ENCODE measurements around the gene CCDC149. TPM values are rescaled to one million over a fixed set of nuclear protein-coding genes. Genes with fewer than 3 reads are reported as not detected.

The CCDC149 gene
- polyA plus RNA-seq, 3 donors from 2014 or later: 0.20 TPM; not detected in 2

DNA sequence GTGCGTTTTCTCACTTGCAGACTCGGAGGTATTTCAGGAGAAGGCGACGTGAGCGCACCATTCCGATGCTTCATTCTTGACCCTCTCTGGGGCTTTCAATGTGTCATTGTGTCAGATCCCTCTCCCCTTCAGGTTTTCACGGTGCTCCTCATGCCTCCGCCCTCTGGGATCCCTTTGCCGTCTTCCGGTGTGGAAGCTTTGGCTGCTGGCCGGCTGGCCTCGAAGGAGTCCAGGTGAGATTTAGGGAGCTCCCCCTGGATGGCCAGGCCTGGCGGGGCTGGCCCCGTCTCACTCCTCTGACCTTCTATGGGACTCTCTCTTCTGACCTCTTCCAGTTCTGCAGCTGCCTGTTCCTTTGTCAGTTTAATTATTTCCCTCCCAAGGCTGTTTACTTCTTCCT lies 104.6 kb downstream of the CCDC149 start:
- DNase-seq: no peak
- no peaks in the 10 kb centered on the region for H3K36me3 Mint-ChIP-seq
- peaks cover 0 to 3% (median 0%) of the 10 kb centered on the region in 3 donors for H3K27me3 Mint-ChIP-seq (ENCODE audit: low read depth in 3 of 3)
- peaks cover 0 to 7% (median 0%) of the 10 kb centered on the region in 6 donors for H3K9me3 Mint-ChIP-seq
- no peak overlapping the region for H3K27ac Mint-ChIP-seq
- no peaks in the 10 kb centered on the region for H3K4me1 Mint-ChIP-seq
- no peak overlapping the region for H3K4me3 Mint-ChIP-seq

DNA sequence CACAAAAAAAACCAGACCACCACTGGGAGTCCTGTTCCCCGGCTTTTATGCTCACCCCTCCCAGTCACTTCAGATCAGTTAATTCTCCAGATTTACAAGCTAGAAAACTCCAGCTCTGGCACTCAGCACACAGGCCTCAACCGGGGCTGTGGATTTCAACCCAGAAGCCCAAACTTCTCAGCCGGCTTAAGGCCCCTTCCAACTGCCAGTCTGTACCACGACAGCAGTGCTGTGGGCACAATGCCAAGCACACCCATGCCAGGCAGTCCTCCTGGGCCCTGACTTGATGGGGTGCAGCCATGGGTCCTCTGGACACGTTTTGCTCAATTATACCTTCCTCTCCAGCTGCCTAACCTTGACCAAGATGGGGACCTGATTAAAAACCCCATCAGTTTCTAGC lies 105.2 kb downstream of the CCDC149 start:
- Mint-ChIP-seq H3K36me3 (no peaks in the 10 kb centered on the region), H3K27me3 (ENCODE audit: low read depth in 3 of 3) (peaks cover 0 to 4% (median 3%) of the 10 kb centered on the region in 3 donors), H3K4me1 (no peaks in the 10 kb centered on the region), H3K27ac (no peak overlapping the region), H3K4me3 (no peak overlapping the region), H3K9me3 (peaks cover 0 to 4% (median 0%) of the 10 kb centered on the region in 6 donors)
- no peak for DNase-seq

- no peak for DNase-seq
- Mint-ChIP-seq H3K9me3 (peaks cover 0 to 5% (median under 1%) of the 10 kb centered on the region in 6 donors), H3K36me3 (no peaks in the 10 kb centered on the region), H3K4me3 (no peak overlapping the region), H3K4me1 (no peaks in the 10 kb centered on the region), H3K27ac (no peak overlapping the region), H3K27me3 (ENCODE audit: low read depth in 3 of 3) (peaks cover 0 to 11% (median 5%) of the 10 kb centered on the region in 3 donors)
Measured at GRCh38 chr4:24806206-24806990, 106.4 kb downstream of the CCDC149 start.

GRCh38 chr4:24805566-24805965 lies 107.3 kb downstream of the CCDC149 start:
- H3K27ac Mint-ChIP-seq: no peak overlapping the region
- H3K27me3 Mint-ChIP-seq (ENCODE audit: low read depth in 3 of 3): peaks cover 3 to 11% (median 7%) of the 10 kb centered on the region in 3 donors
- H3K9me3 Mint-ChIP-seq: peaks cover 0 to 5% (median 0%) of the 10 kb centered on the region in 6 donors
- no peak for DNase-seq
- no peaks in the 10 kb centered on the region for H3K36me3 Mint-ChIP-seq
- H3K4me3 Mint-ChIP-seq: no peak overlapping the region
- no peaks in the 10 kb centered on the region for H3K4me1 Mint-ChIP-seq

- H3K36me3 Mint-ChIP-seq: no peaks in the 10 kb centered on the region
- peaks cover 3 to 14% (median 7%) of the 10 kb centered on the region in 3 donors for H3K27me3 Mint-ChIP-seq (ENCODE audit: low read depth in 3 of 3)
- DNase-seq: no peak
- H3K27ac Mint-ChIP-seq: no peak overlapping the region
- peaks cover 0 to 2% of the 10 kb centered on the region in 2 donors for H3K4me1 Mint-ChIP-seq
- peaks cover 0 to 5% (median 0%) of the 10 kb centered on the region in 6 donors for H3K9me3 Mint-ChIP-seq
- H3K4me3 Mint-ChIP-seq: no peak overlapping the region
Measured at GRCh38 chr4:24805067-24805466, 107.8 kb downstream of the CCDC149 start.

DNA sequence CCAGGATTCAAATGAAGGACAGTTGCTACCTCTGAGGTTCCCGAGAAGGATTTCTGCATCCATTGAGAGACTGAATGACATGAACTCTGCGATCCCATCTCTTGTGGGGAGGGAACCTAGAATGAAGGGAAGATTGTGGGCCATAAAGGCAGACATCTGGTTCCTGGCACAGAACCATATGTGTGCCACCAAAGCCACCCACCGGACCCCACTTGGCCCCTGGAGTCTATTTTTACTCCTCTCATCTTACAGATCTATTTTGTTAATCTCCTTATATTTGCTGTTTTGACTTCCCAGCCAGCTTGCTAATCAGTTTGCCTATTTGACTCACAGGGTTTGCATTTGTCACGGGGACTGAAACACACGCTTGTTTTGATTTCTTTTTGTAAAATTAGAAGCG lies 110.2 kb downstream of the CCDC149 start:
- Mint-ChIP-seq H3K27ac (no peak overlapping the region), H3K9me3 (peaks cover 0 to 5% (median 0%) of the 10 kb centered on the region in 6 donors), H3K4me1 (peaks cover 0 to 2% of the 10 kb centered on the region in 2 donors), H3K4me3 (no peak overlapping the region), H3K36me3 (no peaks in the 10 kb centered on the region), H3K27me3 (ENCODE audit: low read depth in 3 of 3) (peaks cover 10 to 14% (median 12%) of the 10 kb centered on the region in 3 donors)
- no peak for DNase-seq

- H3K36me3 Mint-ChIP-seq: no peaks in the 10 kb centered on the region
- H3K4me1 Mint-ChIP-seq: peaks cover 0 to 2% of the 10 kb centered on the region in 2 donors
- no peak for DNase-seq
- H3K4me3 Mint-ChIP-seq: no peak overlapping the region
- peaks cover 0 to 5% (median 0%) of the 10 kb centered on the region in 6 donors for H3K9me3 Mint-ChIP-seq
- H3K27ac Mint-ChIP-seq: no peak overlapping the region
- peaks cover 10 to 14% (median 12%) of the 10 kb centered on the region in 3 donors for H3K27me3 Mint-ChIP-seq (ENCODE audit: low read depth in 3 of 3)
Measured at GRCh38 chr4:24801136-24801855, 111.5 kb downstream of the CCDC149 start.

DNA sequence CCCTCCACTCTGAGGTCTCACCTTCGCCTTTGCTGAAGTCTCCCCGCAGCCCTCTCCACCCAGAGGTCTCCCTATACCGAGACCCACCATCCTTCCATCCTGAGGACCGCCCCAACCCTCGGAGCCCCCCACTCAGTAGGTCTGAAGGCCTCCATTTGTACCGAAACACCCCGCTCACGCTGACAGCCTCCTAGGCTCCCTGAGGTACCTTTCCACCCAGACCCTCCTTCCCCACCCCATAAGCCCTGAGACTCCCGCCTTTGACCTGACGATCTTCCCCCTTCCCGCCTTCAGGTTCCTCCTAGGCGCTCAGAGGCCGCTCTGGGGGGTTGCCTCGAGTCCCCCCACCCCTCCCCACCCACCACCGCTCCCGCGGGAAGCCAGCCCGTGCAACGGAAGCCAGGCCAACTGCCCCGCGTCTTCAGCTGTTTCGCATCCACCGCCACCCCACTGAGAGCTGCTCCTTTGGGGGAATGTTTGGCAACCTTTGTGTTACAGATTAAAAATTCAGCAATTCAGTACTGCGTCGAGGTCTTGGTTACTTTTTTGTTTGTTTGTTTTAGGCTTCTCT lies 112.4 kb downstream of the CCDC149 start:
- H3K4me1 Mint-ChIP-seq: peaks cover 0 to 2% of the 10 kb centered on the region in 2 donors
- H3K36me3 Mint-ChIP-seq: no peaks in the 10 kb centered on the region
- DNase-seq: no peak
- no peak overlapping the region for H3K27ac Mint-ChIP-seq
- H3K9me3 Mint-ChIP-seq: peaks cover 0 to 5% (median 0%) of the 10 kb centered on the region in 6 donors
- no peak overlapping the region for H3K4me3 Mint-ChIP-seq
- H3K27me3 Mint-ChIP-seq (ENCODE audit: low read depth in 3 of 3): peaks cover 10 to 14% (median 12%) of the 10 kb centered on the region in 3 donors

DNA sequence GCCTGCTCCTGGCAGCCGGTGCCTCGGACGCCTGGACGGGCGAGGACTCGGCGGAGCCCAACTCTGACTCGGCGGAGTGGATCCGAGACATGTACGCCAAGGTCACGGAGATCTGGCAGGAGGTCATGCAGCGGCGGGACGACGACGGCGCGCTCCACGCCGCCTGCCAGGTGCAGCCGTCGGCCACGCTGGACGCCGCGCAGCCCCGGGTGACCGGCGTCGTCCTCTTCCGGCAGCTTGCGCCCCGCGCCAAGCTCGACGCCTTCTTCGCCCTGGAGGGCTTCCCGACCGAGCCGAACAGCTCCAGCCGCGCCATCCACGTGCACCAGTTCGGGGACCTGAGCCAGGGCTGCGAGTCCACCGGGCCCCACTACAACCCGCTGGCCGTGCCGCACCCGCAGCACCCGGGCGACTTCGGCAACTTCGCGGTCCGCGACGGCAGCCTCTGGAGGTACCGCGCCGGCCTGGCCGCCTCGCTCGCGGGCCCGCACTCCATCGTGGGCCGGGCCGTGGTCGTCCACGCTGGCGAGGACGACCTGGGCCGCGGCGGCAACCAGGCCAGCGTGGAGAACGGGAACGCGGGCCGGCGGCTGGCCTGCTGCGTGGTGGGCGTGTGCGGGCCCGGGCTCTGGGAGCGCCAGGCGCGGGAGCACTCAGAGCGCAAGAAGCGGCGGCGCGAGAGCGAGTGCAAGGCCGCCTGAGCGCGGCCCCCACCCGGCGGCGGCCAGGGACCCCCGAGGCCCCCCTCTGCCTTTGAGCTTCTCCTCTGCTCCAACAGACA lies 113.1 kb downstream of the CCDC149 start:
- DNase-seq: no peak
- Mint-ChIP-seq H3K9me3 (peaks cover 0 to 5% (median 0%) of the 10 kb centered on the region in 6 donors), H3K36me3 (no peaks in the 10 kb centered on the region), H3K27ac (no peak overlapping the region), H3K4me3 (no peak overlapping the region), H3K27me3 (ENCODE audit: low read depth in 3 of 3) (peaks cover 10 to 14% (median 12%) of the 10 kb centered on the region in 3 donors), H3K4me1 (peaks cover 0 to 2% of the 10 kb centered on the region in 2 donors)

GRCh38 chr4:24799196-24799543 lies 113.7 kb downstream of the CCDC149 start:
- peaks cover 10 to 14% (median 12%) of the 10 kb centered on the region in 3 donors for H3K27me3 Mint-ChIP-seq (ENCODE audit: low read depth in 3 of 3)

DNA sequence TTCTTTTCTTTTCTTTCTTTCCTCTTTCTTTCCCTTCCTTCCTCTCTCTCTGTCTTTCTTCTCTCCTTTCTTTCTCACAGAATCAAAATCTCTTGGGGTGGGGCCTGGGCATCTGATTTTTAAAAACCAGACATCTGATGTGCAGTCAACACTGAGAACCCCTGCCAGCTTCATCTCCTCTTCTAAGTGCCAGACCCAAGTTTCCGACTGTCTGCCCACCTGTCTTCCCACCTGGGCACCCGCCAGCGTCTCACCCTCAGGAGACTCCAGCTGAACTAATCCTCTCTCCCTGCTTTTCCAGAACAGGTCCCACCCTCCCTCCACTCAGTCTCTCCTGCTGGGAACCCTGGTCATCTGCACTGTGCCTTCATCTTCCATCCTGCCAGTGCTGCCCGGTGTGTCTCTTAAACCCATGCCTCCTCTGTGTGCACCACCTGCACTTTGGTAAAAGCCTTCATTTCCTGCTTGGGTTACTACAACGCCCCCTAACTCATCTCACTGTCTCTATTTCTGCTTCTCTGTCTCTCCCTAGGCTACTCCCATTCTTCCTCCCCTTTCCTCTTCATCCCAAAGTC lies 114.7 kb downstream of the CCDC149 start:
- H3K27me3 Mint-ChIP-seq (ENCODE audit: low read depth in 3 of 3): peaks cover 10 to 14% (median 10%) of the 10 kb centered on the region in 3 donors
- peaks cover 0 to 5% (median 0%) of the 10 kb centered on the region in 6 donors for H3K9me3 Mint-ChIP-seq
- H3K36me3 Mint-ChIP-seq: no peaks in the 10 kb centered on the region
- H3K4me1 Mint-ChIP-seq: peaks cover 0 to 2% of the 10 kb centered on the region in 2 donors
- no peak for DNase-seq
- no peak overlapping the region for H3K4me3 Mint-ChIP-seq
- H3K27ac Mint-ChIP-seq: no peak overlapping the region

More at GRCh38 chr4:24799196-24799543, 113.7 kb downstream of the CCDC149 start:
- Mint-ChIP-seq H3K36me3 (no peaks in the 10 kb centered on the region), H3K4me1 (peaks cover 0 to 2% of the 10 kb centered on the region in 2 donors), H3K27ac (no peak overlapping the region), H3K4me3 (no peak overlapping the region), H3K9me3 (peaks cover 0 to 5% (median 0%) of the 10 kb centered on the region in 6 donors)
- no peak for DNase-seq

GRCh38 chr4:24796620-24797019 lies 116.2 kb downstream of the CCDC149 start:
- Mint-ChIP-seq H3K27me3 (ENCODE audit: low read depth in 3 of 3) (peaks cover 4 to 10% (median 9%) of the 10 kb centered on the region in 3 donors), H3K36me3 (no peaks in the 10 kb centered on the region), H3K27ac (no peak overlapping the region), H3K4me3 (no peak overlapping the region), H3K9me3 (peaks cover 0 to 4% (median 0%) of the 10 kb centered on the region in 6 donors), H3K4me1 (peaks cover 0 to 2% of the 10 kb centered on the region in 2 donors)
- no peak for DNase-seq

Measured in immature natural killer cell (primary cell).